GM12878 (cell line): ENCODE measurements around the gene MTMR1. TPM values are rescaled to one million over a fixed set of nuclear protein-coding genes. Genes with fewer than 3 reads are reported as not detected.

Source experiments
- ATAC-seq: fragments of 200-7000 bp; cut with Tn5 transposase; 3 replicates; pipeline ENCODE4 v1.9.1; 2020; ENCODE audit warnings: mild to moderate bottlenecking, moderate library complexity
- BruUV-seq: library from RNA; stranded (reverse); fragments of 400-500 nt; replicated peaks from 2 replicates; lab custom pipeline; 2021; lab: Mats Ljungman, UMichigan
- CTCF ChIA-PET: fragments of 300-600 bp; sonication (Branson Sonifier 250); formaldehyde crosslinking; extraction: SDS; loops from one replicate; lab custom pipeline; 2021; ENCODE audit warnings: inconsistent platforms; lab: Yijun Ruan, JAX
- POLR2A ChIA-PET: fragments of 350-600 bp; formaldehyde crosslinking; extraction: SDS; loops from one replicate; lab custom pipeline; 2021; ENCODE audit warnings: inconsistent platforms; lab: Charles Lee
- RAD21 ChIA-PET: fragments of 300-600 bp; sonication (Branson Sonifier 250); formaldehyde crosslinking; loops from one replicate; lab custom pipeline; 2023; ENCODE audit warnings: antibody characterized with exemption; ENCODE audit not compliant: unreplicated experiment; lab: Charles Lee
- SMC1A ChIA-PET: fragments of 300-600 bp; sonication (Branson Sonifier 250); formaldehyde crosslinking; loops from one replicate; lab custom pipeline; 2023; ENCODE audit not compliant: unreplicated experiment, uncharacterized antibody; lab: Charles Lee
- DNase-seq: peaks from one replicate; pipeline ENCODE4 v3.0.0-alpha.2; 2011; ENCODE audit warnings: low read depth, low spot score
- FAIRE-seq: peaks from 3 replicates; lab custom pipeline; 2011; peaks lifted over from hg19 to GRCh38; lab: Jason Lieb, UNC
- H2AFZ ChIP-seq: 2 replicates; pipeline ENCODE4 v1.6.0; 2011; ENCODE audit warnings: low read depth, low read length, control low read depth; ENCODE audit not compliant: control insufficient read depth
- H3K27ac ChIP-seq: 2 replicates; pipeline ENCODE4 v1.5.1; 2011; ENCODE audit warnings: control low read depth; ENCODE audit not compliant: control insufficient read depth, insufficient read depth
- H3K27me3 ChIP-seq, 2 experiments: replicated peaks in 1 of 2; 2 replicates each; pipeline versions ENCODE4 v1.6.0 to v1.6.1; 2011; ENCODE audit warnings: low read length in 1 of 2; ENCODE audit not compliant: control insufficient read depth in 2 of 2, insufficient read depth in 2 of 2
- H3K36me3 ChIP-seq, 2 experiments: 2 replicates each; pipeline ENCODE4 v1.5.1; 2011; ENCODE audit warnings: low read length in 1 of 2; ENCODE audit not compliant: control insufficient read depth in 2 of 2, insufficient read depth in 2 of 2
- H3K4me1 ChIP-seq: 2 replicates; pipeline ENCODE4 v1.6.1; 2011; ENCODE audit warnings: mild to moderate bottlenecking, low read length, moderate library complexity, mixed read lengths; ENCODE audit not compliant: control insufficient read depth, insufficient read depth
- H3K4me2 ChIP-seq: 2 replicates; pipeline ENCODE4 v1.6.0; 2011; ENCODE audit warnings: control low read depth; ENCODE audit not compliant: control insufficient read depth, insufficient read depth
- H3K4me3 ChIP-seq: fragments of 200-600 bp; sonication (generic); 2 replicates; pipeline ENCODE4 v1.5.1; 2016
- H3K79me2 ChIP-seq: 2 replicates; pipeline ENCODE4 v1.6.0; 2011; ENCODE audit warnings: low read length; ENCODE audit not compliant: control insufficient read depth, insufficient read depth
- H3K9ac ChIP-seq: 2 replicates; pipeline ENCODE4 v1.8.0; 2011; ENCODE audit warnings: low read length, control low read depth, mixed read lengths; ENCODE audit not compliant: control insufficient read depth, insufficient read depth
- H3K9me3 ChIP-seq: replicated peaks from 3 replicates; pipeline ENCODE4 v1.5.1; 2011; ENCODE audit warnings: mild to moderate bottlenecking, low read length; ENCODE audit not compliant: control insufficient read depth, insufficient read depth
- H4K20me1 ChIP-seq: 2 replicates; pipeline ENCODE4 v1.6.0; 2011; ENCODE audit not compliant: control insufficient read depth, insufficient read depth
- FOXM1 ChIP-seq: IDR thresholded peaks from 2 replicates; pipeline ENCODE4 v1.6.1; 2012; ENCODE audit warnings: low read depth, mild to moderate bottlenecking, inconsistent platforms, low read length, moderate library complexity
- JUNB ChIP-seq: IDR thresholded peaks from 2 replicates; pipeline ENCODE4 v1.6.1; 2016; ENCODE audit warnings: antibody characterized with exemption, mild to moderate bottlenecking
- MEF2B ChIP-seq: fragments of 450-650 bp; IDR thresholded peaks from 2 replicates; pipeline ENCODE4 v1.6.1; 2018; ENCODE audit warnings: mild to moderate bottlenecking, moderate library complexity; ENCODE audit not compliant: partially characterized antibody, poor library complexity, severe bottlenecking
- PAX8 ChIP-seq: fragments of 450-650 bp; IDR thresholded peaks from 2 replicates; pipeline ENCODE4 v1.6.1; 2017; ENCODE audit warnings: mild to moderate bottlenecking, moderate library complexity
- RBBP5 ChIP-seq: fragments of 200-600 bp; sonication (generic); conservative IDR thresholded peaks from 2 replicates; pipeline ENCODE4 v1.6.1; 2016
- WGBS: methylation state at CpG from one replicate; pipeline ENCODE4 v1.1.6; 2016; ENCODE audit warnings: low lambda C conversion rate; ENCODE audit not compliant: insufficient replicate concordance, insufficient coverage; ENCODE audit errors: missing lambda C conversion rate; 5-methylcytosine and 5-hydroxymethylcytosine counted together
- in situ Hi-C: fragments of 300-500 bp; cut with MboI; formaldehyde crosslinking; loops from 9 replicates; pipeline ENCODE4 v1.14.3; 2018; ENCODE audit warnings: mixed read lengths
- intact Hi-C: fragments of 100-400 bp; cut with micrococcal nuclease; formaldehyde crosslinking; loops from one replicate; pipeline ENCODE4 v1.14.2; 2022; ENCODE audit not compliant: unreplicated experiment
- polyA plus RNA-seq, 11 experiments: library from polyadenylated mRNA; depleted of rRNA in 4 of 11; unstranded in 6 of 11; stranded (reverse) in 5 of 11; fragments of >200 nt; fragmentation: Nextera tagmentation in 4 of 11; fragmentation: Illumina TruSeq in 1 of 11; extraction: Ambion mirVana in 4 of 11; extraction: Trizol in 1 of 11; gene quantifications; 1 replicate in 1 of 11; 2 replicates in 10 of 11; pipeline versions ENCODE4 v1.2.1 to v1.2.3, GENCODE V29; 2011 to 2016; ENCODE audit warnings: inconsistent platforms in 2 of 11, missing spikeins in 2 of 11, low read depth in 1 of 11
- total RNA-seq, 4 experiments: library from RNA; depleted of rRNA in 3 of 4; stranded (reverse); fragments of >200 nt in 3 of 4; fragmentation: Illumina TruSeq in 1 of 4; extraction: Trizol in 1 of 4; gene quantifications; 2 replicates each; pipeline versions ENCODE4 v1.2.1 to v1.2.3, GENCODE V29; 2013 to 2021
- TF ChIP-seq, protein P1 (sequence below): IDR thresholded peaks from 2 replicates; pipeline ENCODE4 v1.6.1; 2011; ENCODE audit warnings: borderline replicate concordance, low read depth, mild to moderate bottlenecking, moderate library complexity, mixed read lengths, low read length; ENCODE audit not compliant: insufficient read depth; ENCODE audit errors: extremely low read length
- TF ChIP-seq, protein P2 (sequence below): fragments of 450-650 bp; IDR thresholded peaks from 2 replicates; pipeline ENCODE4 v1.6.1; 2018; ENCODE audit warnings: mild to moderate bottlenecking, low read depth, moderate library complexity; ENCODE audit not compliant: partially characterized antibody

MTMR1 gene
- total and polyA plus RNA-seq, 10 of the 15 experiments (the other 5 are each of a cell fraction or from before 2014, with no cell fraction given) = 1.2 to 32.2 (median 22.9) TPM

DNA sequence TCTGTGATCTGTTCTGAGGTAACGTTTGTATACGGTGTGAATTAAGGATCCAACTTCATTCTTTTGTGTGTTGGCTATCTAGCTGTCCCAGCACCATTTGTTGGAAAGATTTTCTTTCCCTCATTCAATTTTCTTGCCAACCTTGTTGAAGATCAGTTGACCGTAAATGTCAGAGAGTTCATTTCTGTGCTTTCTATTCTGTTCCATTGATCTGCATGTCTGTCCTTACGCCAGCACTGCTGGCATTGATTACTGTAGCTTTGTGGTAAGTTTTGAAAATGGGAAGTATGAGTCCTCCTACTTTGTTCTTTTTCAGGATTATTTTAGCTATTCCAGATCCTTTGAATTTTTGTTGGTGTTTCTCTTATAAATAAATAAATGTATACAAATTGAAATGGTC lies 60.8 kb downstream of the MTMR1 start:
- CTCF ChIA-PET = interaction anchor here (1.2 kb wide), 1 partner anchor 16 kb away, joined by 3 read pairs; no protein-coding TSS in a partner anchor
- RAD21 ChIA-PET = no interaction called here
- no peak overlapping the region for H3K9ac ChIP-seq
- POLR2A ChIA-PET = interaction anchor here (0.8 kb wide), 1 partner anchor 329 kb away, joined by 3 read pairs; no protein-coding TSS in a partner anchor
- no peak overlapping the region for H2AFZ ChIP-seq
- no peaks in the 10 kb centered on the region for H3K27me3 ChIP-seq
- ATAC-seq (no peak), FAIRE-seq (no peak), DNase-seq (no peak)
- WGBS = 69% methylated on average over 4 of the region's 4 CpGs
- TF ChIP-seq RBBP5 (no peak), PAX8 (no peak), FOXM1 (no peak), JUNB (no peak), MEF2B (no peak)
- TF ChIP-seq, protein P1, sequence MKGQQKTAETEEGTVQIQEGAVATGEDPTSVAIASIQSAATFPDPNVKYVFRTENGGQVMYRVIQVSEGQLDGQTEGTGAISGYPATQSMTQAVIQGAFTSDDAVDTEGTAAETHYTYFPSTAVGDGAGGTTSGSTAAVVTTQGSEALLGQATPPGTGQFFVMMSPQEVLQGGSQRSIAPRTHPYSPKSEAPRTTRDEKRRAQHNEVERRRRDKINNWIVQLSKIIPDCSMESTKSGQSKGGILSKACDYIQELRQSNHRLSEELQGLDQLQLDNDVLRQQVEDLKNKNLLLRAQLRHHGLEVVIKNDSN = no peak
- TF ChIP-seq, protein P2, sequence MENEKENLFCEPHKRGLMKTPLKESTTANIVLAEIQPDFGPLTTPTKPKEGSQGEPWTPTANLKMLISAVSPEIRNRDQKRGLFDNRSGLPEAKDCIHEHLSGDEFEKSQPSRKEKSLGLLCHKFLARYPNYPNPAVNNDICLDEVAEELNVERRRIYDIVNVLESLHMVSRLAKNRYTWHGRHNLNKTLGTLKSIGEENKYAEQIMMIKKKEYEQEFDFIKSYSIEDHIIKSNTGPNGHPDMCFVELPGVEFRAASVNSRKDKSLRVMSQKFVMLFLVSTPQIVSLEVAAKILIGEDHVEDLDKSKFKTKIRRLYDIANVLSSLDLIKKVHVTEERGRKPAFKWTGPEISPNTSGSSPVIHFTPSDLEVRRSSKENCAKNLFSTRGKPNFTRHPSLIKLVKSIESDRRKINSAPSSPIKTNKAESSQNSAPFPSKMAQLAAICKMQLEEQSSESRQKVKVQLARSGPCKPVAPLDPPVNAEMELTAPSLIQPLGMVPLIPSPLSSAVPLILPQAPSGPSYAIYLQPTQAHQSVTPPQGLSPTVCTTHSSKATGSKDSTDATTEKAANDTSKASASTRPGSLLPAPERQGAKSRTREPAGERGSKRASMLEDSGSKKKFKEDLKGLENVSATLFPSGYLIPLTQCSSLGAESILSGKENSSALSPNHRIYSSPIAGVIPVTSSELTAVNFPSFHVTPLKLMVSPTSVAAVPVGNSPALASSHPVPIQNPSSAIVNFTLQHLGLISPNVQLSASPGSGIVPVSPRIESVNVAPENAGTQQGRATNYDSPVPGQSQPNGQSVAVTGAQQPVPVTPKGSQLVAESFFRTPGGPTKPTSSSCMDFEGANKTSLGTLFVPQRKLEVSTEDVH = no peak
- H3K9me3 ChIP-seq = no peaks in the 10 kb centered on the region
- no peak overlapping the region for H3K27ac ChIP-seq
- no peaks in the 10 kb centered on the region for H4K20me1 ChIP-seq
- H3K4me2 ChIP-seq = no peak overlapping the region
- no TSS peak for BruUV-seq
- in situ Hi-C loops = loop anchor here (25.0 kb wide), 1 partner anchor 933 kb away; the partner anchor contains the start of gene PRRG3
- peaks cover 0 to 2% of the 10 kb centered on the region in 2 experiments; a peak in 2 of 4 replicates for H3K36me3 ChIP-seq
- intact Hi-C loops = no loop called here
- H3K4me1 ChIP-seq = no peaks in the 10 kb centered on the region
- SMC1A ChIA-PET = interaction anchor here (0.8 kb wide), 1 partner anchor 71 kb away, joined by 4 read pairs; no protein-coding TSS in a partner anchor
- H3K4me3 ChIP-seq = no peak overlapping the region
- H3K79me2 ChIP-seq = no peaks in the 10 kb centered on the region
